CD1c-positive myeloid dendritic cell (primary cell): ENCODE measurements around the gene ANO4.

Experiments used
- DNase-seq: peaks from one replicate; pipeline ENCODE4 v3.0.0-alpha.2; 2016; ENCODE audit errors: extremely low spot score

The ANO4 gene

GRCh38 chr12:100808777-100809176, 14.2 kb downstream of the ANO4 start:
- no peak for DNase-seq

GRCh38 chr12:100820314-100820713, 25.7 kb downstream of the ANO4 start:
- DNase-seq = no peak

- no peak for DNase-seq
Measured at GRCh38 chr12:100823963-100824362, 29.4 kb downstream of the ANO4 start.

- no peak for DNase-seq
Measured at GRCh38 chr12:100824476-100824875, 29.9 kb downstream of the ANO4 start.

- peak; percentile 6 for DNase-seq
Measured at GRCh38 chr12:100826323-100826722, 31.7 kb downstream of the ANO4 start.

GRCh38 chr12:100827901-100828520, 33.4 kb downstream of the ANO4 start:
- peak; percentile 9 for DNase-seq

GRCh38 chr12:100830003-100830795, 35.6 kb downstream of the ANO4 start:
- DNase-seq = no peak

GRCh38 chr12:100833282-100833681, 38.7 kb downstream of the ANO4 start:
- DNase-seq = no peak

- no peak for DNase-seq
Measured at GRCh38 chr12:100840748-100841147, 46.2 kb downstream of the ANO4 start.

- DNase-seq = no peak
Measured at GRCh38 chr12:100842156-100842555, 47.6 kb downstream of the ANO4 start.

GRCh38 chr12:100843061-100843460, 48.5 kb downstream of the ANO4 start:
- no peak for DNase-seq

GRCh38 chr12:100845095-100845494, 50.5 kb downstream of the ANO4 start:
- no peak for DNase-seq

- no peak for DNase-seq
Measured at GRCh38 chr12:100851637-100852036, 57.1 kb downstream of the ANO4 start.

GRCh38 chr12:100857418-100857817, 62.8 kb downstream of the ANO4 start:
- DNase-seq = no peak

GRCh38 chr12:100857971-100858370, 63.4 kb downstream of the ANO4 start:
- no peak for DNase-seq

GRCh38 chr12:100858656-100859055, 64.1 kb downstream of the ANO4 start:
- DNase-seq = peak; percentile 31

GRCh38 chr12:100859063-100859627, 64.6 kb downstream of the ANO4 start:
- no peak for DNase-seq

GRCh38 chr12:100860611-100861010, 66.0 kb downstream of the ANO4 start:
- no peak for DNase-seq

GRCh38 chr12:100862676-100863075, 68.1 kb downstream of the ANO4 start:
- DNase-seq = no peak

GRCh38 chr12:100864366-100864765, 69.8 kb downstream of the ANO4 start:
- no peak for DNase-seq

GRCh38 chr12:100867639-100868393, 73.2 kb downstream of the ANO4 start:
- DNase-seq = no peak

GRCh38 chr12:100868487-100868886, 73.9 kb downstream of the ANO4 start:
- no peak for DNase-seq
